HepG2 (cell line): Measurements from ENCODE around the gene DPY30. TPM values are rescaled to one million over a fixed set of nuclear protein-coding genes. Genes with fewer than 3 reads are reported as not detected.
A peak's percentile ranks its signal among the peaks of the same experiment; 100 is the strongest.

Source experiments
- AGO1 ChIP-seq: fragments of 200-400 bp; formaldehyde crosslinking; IDR thresholded peaks from 2 replicates; pipeline ENCODE4 v1.6.1; 2017; ENCODE audit warnings: mild to moderate bottlenecking, low read depth, low read length, moderate library complexity; ENCODE audit not compliant: poor library complexity, severe bottlenecking
- ATF7-NPFF ChIP-seq: sonication (generic); formaldehyde crosslinking; IDR thresholded peaks from 2 replicates; pipeline ENCODE4 v1.8.1; 2023; ENCODE audit warnings: mild to moderate bottlenecking, low read depth, missing genetic modification reagents, moderate library complexity
- GZF1 ChIP-seq: sonication (generic); formaldehyde crosslinking; IDR thresholded peaks from 2 replicates; pipeline ENCODE4 v1.5.1; 2020; ENCODE audit warnings: mild to moderate bottlenecking, missing genetic modification reagents
- HMG20A ChIP-seq: IDR thresholded peaks from 2 replicates; pipeline ENCODE4 v1.6.1; 2016; ENCODE audit warnings: borderline replicate concordance
- IRX3 ChIP-seq: sonication (generic); formaldehyde crosslinking; IDR thresholded peaks from 2 replicates; pipeline ENCODE4 v1.8.1; 2023; ENCODE audit warnings: mild to moderate bottlenecking, low read depth, missing genetic modification reagents, borderline replicate concordance
- KLF15 ChIP-seq: sonication (generic); formaldehyde crosslinking; IDR thresholded peaks from 2 replicates; pipeline ENCODE4 v1.8.1; 2023; ENCODE audit warnings: borderline replicate concordance, mild to moderate bottlenecking, inconsistent platforms, missing genetic modification reagents, mixed read lengths
- MEF2D ChIP-seq: sonication (generic); formaldehyde crosslinking; IDR thresholded peaks from 2 replicates; pipeline ENCODE4 v1.5.1; 2020; ENCODE audit warnings: mild to moderate bottlenecking, missing genetic modification reagents
- NFE2 ChIP-seq: sonication (generic); formaldehyde crosslinking; IDR thresholded peaks from 2 replicates; pipeline ENCODE4 v1.4.0; 2020; ENCODE audit warnings: missing genetic modification reagents
- RBAK ChIP-seq: sonication (generic); formaldehyde crosslinking; IDR thresholded peaks from 2 replicates; pipeline ENCODE4 v1.5.1; 2020; ENCODE audit warnings: mild to moderate bottlenecking, missing genetic modification reagents
- SIN3B ChIP-seq: fragments of 150-350 bp; IDR thresholded peaks from 2 replicates; pipeline ENCODE4 v1.6.1; 2014; ENCODE audit warnings: low read length
- SP140L ChIP-seq: sonication (generic); formaldehyde crosslinking; IDR thresholded peaks from 2 replicates; pipeline ENCODE4 v1.4.0; 2020; ENCODE audit warnings: missing genetic modification reagents, borderline replicate concordance
- SP2 ChIP-seq: sonication (generic); formaldehyde crosslinking; IDR thresholded peaks from 2 replicates; pipeline ENCODE4 v1.5.1; 2020; ENCODE audit warnings: mild to moderate bottlenecking, missing genetic modification reagents
- TCF7 ChIP-seq: sonication (generic); IDR thresholded peaks from 2 replicates; pipeline ENCODE4 v1.6.1; 2016; ENCODE audit warnings: antibody characterized with exemption, low read depth
- ZFAT ChIP-seq: sonication (generic); formaldehyde crosslinking; conservative IDR thresholded peaks from 2 replicates; pipeline ENCODE4 v1.8.1; 2023; ENCODE audit warnings: missing genetic modification reagents, inconsistent platforms
- ZNF138 ChIP-seq: sonication (generic); formaldehyde crosslinking; IDR thresholded peaks from 2 replicates; pipeline ENCODE4 v1.5.0; 2020; ENCODE audit warnings: mild to moderate bottlenecking, low read depth, missing genetic modification reagents
- ZNF564 ChIP-seq: sonication (generic); formaldehyde crosslinking; IDR thresholded peaks from 2 replicates; pipeline ENCODE4 v1.8.1; 2023; ENCODE audit warnings: mild to moderate bottlenecking, missing genetic modification reagents
- ZNF598 ChIP-seq: sonication (generic); formaldehyde crosslinking; IDR thresholded peaks from 2 replicates; pipeline ENCODE4 v1.5.1; 2020; ENCODE audit warnings: mild to moderate bottlenecking, missing genetic modification reagents, borderline replicate concordance
- ZNF652 ChIP-seq: IDR thresholded peaks from 2 replicates; pipeline ENCODE4 v1.6.1; 2016; ENCODE audit warnings: low read depth, borderline replicate concordance
- ZNF772 ChIP-seq: sonication (generic); formaldehyde crosslinking; IDR thresholded peaks from 2 replicates; pipeline ENCODE4 v1.5.0; 2020; ENCODE audit warnings: mild to moderate bottlenecking, missing genetic modification reagents
- ZSCAN20 ChIP-seq: sonication (generic); formaldehyde crosslinking; IDR thresholded peaks from 2 replicates; pipeline ENCODE4 v1.4.0; 2020; ENCODE audit warnings: missing genetic modification reagents, mild to moderate bottlenecking, borderline replicate concordance
- ZSCAN25 ChIP-seq: sonication (generic); formaldehyde crosslinking; IDR thresholded peaks from 2 replicates; pipeline ENCODE4 v1.8.0; 2022; ENCODE audit warnings: mild to moderate bottlenecking, missing genetic modification reagents
- polyA plus RNA-seq, 8 experiments: library from polyadenylated mRNA; depleted of rRNA in 3 of 8; stranded (reverse) in 7 of 8; unstranded in 1 of 8; fragments of >200 nt; fragmentation: Illumina TruSeq in 4 of 8; extraction: Trizol in 4 of 8; gene quantifications; 2 replicates each; pipeline versions ENCODE4 v1.2.1 to v1.2.3, GENCODE V29; 2011 to 2016; ENCODE audit warnings: low read depth in 4 of 8, missing spikeins in 1 of 8, mixed read lengths in 1 of 8; ENCODE audit not compliant: insufficient read depth in 1 of 8
- total RNA-seq, 5 experiments: library from RNA; depleted of rRNA; stranded (reverse); fragments of >200 nt; fragmentation: Illumina TruSeq; extraction: Trizol; gene quantifications; 2 replicates each; pipeline ENCODE4 v1.2.3, GENCODE V29; 2016; ENCODE audit warnings: low read depth in 1 of 5
- TF ChIP-seq, protein P1 (sequence below): sonication (generic); formaldehyde crosslinking; IDR thresholded peaks from 2 replicates; pipeline ENCODE4 v1.8.0; 2023; ENCODE audit warnings: mild to moderate bottlenecking, missing genetic modification reagents
- TF ChIP-seq, protein P2 (sequence below): IDR thresholded peaks from 2 replicates; pipeline ENCODE4 v1.6.1; 2016
- TF ChIP-seq, protein P3 (sequence below): sonication (generic); formaldehyde crosslinking; IDR thresholded peaks from 2 replicates; pipeline ENCODE4 v1.9.0; 2022; ENCODE audit warnings: low read depth, missing genetic modification reagents
- TF ChIP-seq, protein P4 (sequence below): sonication (generic); formaldehyde crosslinking; IDR thresholded peaks from 2 replicates; pipeline ENCODE4 v1.8.1; 2023; ENCODE audit warnings: mild to moderate bottlenecking, moderate library complexity, missing genetic modification reagents
- TF ChIP-seq, protein P5 (sequence below): sonication (generic); formaldehyde crosslinking; IDR thresholded peaks from 2 replicates; pipeline ENCODE4 v1.8.0; 2022; ENCODE audit warnings: mild to moderate bottlenecking, missing genetic modification reagents; ENCODE audit not compliant: insufficient replicate concordance

Gene DPY30
- total and polyA plus RNA-seq, 2 of the 13 experiments (the other 11 are each of a cell fraction or from before 2014, with no cell fraction given) = 98.1 to 118 TPM

DNA sequence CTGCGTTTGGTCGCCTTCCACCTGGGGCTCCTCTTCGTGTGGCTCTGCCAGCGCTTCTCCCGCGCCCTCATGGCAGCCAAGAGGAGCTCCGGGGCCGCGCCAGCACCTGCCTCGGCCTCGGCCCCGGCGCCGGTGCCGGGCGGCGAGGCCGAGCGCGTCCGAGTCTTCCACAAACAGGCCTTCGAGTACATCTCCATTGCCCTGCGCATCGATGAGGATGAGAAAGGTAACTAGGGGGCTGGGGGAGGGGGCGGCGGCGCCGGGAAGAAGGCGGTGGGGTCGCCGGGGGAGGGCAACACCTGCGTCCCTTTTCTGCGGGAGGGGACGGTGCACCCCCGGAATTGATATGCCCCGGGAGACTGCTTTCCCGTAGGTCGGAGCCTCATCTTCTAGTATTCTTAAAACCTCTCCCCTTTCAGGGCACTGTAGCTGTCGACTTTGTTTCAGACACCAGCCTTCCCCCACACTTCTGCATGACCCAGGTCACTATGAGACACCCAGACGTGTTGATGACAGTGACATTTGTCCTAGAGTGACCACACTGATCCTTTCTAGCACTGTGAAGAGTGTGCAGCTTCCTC is 24.5 kb upstream of the DPY30 start (continued):
- TF ChIP-seq, protein P1, sequence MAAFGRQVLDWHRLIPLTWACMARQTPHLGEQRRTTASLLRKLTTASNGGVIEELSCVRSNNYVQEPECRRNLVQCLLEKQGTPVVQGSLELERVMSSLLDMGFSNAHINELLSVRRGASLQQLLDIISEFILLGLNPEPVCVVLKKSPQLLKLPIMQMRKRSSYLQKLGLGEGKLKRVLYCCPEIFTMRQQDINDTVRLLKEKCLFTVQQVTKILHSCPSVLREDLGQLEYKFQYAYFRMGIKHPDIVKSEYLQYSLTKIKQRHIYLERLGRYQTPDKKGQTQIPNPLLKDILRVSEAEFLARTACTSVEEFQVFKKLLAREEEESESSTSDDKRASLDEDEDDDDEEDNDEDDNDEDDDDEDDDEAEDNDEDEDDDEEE (CRISPR knock-in tag) = 0 out of 2 replicates have a peak, but pooled peaks have one; percentile 60
- TF ChIP-seq, protein P2, sequence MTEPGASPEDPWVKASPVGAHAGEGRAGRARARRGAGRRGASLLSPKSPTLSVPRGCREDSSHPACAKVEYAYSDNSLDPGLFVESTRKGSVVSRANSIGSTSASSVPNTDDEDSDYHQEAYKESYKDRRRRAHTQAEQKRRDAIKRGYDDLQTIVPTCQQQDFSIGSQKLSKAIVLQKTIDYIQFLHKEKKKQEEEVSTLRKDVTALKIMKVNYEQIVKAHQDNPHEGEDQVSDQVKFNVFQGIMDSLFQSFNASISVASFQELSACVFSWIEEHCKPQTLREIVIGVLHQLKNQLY (CRISPR knock-in tag) = no peak
- TF ChIP-seq ZSCAN20 (CRISPR knock-in tag) = 0 out of 2 replicates have a peak, but pooled peaks have one; percentile 50
- no peak for TF ChIP-seq NFE2 (CRISPR knock-in tag)
- no peak for TF ChIP-seq ZNF652 (CRISPR knock-in tag)
- TF ChIP-seq ZNF564 (CRISPR knock-in tag) = no peak
- TF ChIP-seq ATF7-NPFF (CRISPR knock-in tag) = no peak
- no peak for TF ChIP-seq KLF15 (CRISPR knock-in tag)
- TF ChIP-seq ZNF598 = no peak
- no peak for TF ChIP-seq SP2 (CRISPR knock-in tag)
- no peak for TF ChIP-seq SIN3B
- TF ChIP-seq, protein P3, sequence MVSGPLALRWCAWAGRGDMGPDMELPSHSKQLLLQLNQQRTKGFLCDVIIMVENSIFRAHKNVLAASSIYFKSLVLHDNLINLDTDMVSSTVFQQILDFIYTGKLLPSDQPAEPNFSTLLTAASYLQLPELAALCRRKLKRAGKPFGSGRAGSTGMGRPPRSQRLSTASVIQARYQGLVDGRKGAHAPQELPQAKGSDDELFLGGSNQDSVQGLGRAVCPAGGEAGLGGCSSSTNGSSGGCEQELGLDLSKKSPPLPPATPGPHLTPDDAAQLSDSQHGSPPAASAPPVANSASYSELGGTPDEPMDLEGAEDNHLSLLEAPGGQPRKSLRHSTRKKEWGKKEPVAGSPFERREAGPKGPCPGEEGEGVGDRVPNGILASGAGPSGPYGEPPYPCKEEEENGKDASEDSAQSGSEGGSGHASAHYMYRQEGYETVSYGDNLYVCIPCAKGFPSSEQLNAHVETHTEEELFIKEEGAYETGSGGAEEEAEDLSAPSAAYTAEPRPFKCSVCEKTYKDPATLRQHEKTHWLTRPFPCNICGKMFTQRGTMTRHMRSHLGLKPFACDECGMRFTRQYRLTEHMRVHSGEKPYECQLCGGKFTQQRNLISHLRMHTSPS (CRISPR knock-in tag) = no peak
- TF ChIP-seq, protein P4, sequence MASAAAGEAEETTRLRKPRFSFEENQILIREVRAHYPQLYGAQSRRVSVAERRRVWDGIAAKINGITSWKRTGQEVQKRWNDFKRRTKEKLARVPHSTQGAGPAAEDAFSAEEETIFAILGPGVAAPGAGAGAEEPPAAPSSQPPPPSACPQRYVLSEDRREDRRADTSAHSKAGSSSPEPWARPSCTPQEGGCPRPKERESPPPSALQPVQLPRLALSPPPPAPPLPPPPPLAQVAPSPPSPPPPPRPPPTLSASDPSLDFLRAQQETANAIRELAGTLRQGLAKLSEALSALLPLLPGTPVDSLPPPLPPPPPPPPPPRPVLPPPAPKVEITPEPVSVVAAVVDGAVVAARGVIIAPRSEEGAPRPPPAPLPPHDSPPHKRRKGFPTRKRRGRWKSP (CRISPR knock-in tag) = no peak
- TF ChIP-seq GZF1 (CRISPR knock-in tag) = no peak
- TF ChIP-seq MEF2D = no peak
- TF ChIP-seq SP140L (CRISPR knock-in tag) = no peak
- 0 out of 2 replicates have a peak, but pooled peaks have one; percentile 28 for TF ChIP-seq ZNF772 (CRISPR knock-in tag)
- TF ChIP-seq, protein P5, sequence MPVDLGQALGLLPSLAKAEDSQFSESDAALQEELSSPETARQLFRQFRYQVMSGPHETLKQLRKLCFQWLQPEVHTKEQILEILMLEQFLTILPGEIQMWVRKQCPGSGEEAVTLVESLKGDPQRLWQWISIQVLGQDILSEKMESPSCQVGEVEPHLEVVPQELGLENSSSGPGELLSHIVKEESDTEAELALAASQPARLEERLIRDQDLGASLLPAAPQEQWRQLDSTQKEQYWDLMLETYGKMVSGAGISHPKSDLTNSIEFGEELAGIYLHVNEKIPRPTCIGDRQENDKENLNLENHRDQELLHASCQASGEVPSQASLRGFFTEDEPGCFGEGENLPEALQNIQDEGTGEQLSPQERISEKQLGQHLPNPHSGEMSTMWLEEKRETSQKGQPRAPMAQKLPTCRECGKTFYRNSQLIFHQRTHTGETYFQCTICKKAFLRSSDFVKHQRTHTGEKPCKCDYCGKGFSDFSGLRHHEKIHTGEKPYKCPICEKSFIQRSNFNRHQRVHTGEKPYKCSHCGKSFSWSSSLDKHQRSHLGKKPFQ (CRISPR knock-in tag) = no peak
- no peak for TF ChIP-seq AGO1
- TF ChIP-seq ZSCAN25 (CRISPR knock-in tag) = no peak
- TF ChIP-seq ZNF138 = peak; percentile 29; the same call in 1 of the 2 replicates
- no peak for TF ChIP-seq RBAK (CRISPR knock-in tag)
- TF ChIP-seq ZFAT = no peak
- TF ChIP-seq HMG20A = no peak
- TF ChIP-seq IRX3 = no peak
- TF ChIP-seq TCF7 = no peak
